Astrocyte of the cerebellum (primary cell): Measurements from ENCODE around the gene SCAPER.
A peak's percentile ranks its signal among the peaks of the same experiment; 100 is the strongest.

Experiments used
- DNase-seq: peaks from one replicate; pipeline ENCODE4 v3.0.0-alpha.2; 2011; ENCODE audit warnings: low read depth
- H3K4me3 ChIP-seq: 2 replicates; pipeline ENCODE4 v1.5.1; 2011; ENCODE audit warnings: mild to moderate bottlenecking, low read depth, low read length, moderate library complexity
- CTCF ChIP-seq: IDR thresholded peaks from 2 replicates; pipeline ENCODE4 v1.5.1; 2012; ENCODE audit warnings: low read length, low read depth, moderate library complexity, mild to moderate bottlenecking; ENCODE audit errors: missing control alignments
- in situ Hi-C: cut with HindIII; loops from 2 replicates; pipeline ENCODE4 v1.10.0; 2017; ENCODE audit warnings: low sequenced_read_pairs

SCAPER gene

GRCh38 chr15:76328106-76328696, 576.9 kb downstream of the SCAPER start:
- no peak for DNase-seq
- H3K4me3 ChIP-seq: no peak overlapping the region
- TF ChIP-seq CTCF: no peak
- in situ Hi-C loops: no loop called here

- no peak for TF ChIP-seq CTCF
- peak; percentile 18 for DNase-seq
- in situ Hi-C loops: no loop called here
- H3K4me3 ChIP-seq: no peak overlapping the region
Observed at GRCh38 chr15:76327191-76328105, 577.7 kb downstream of the SCAPER start.

- in situ Hi-C loops: no loop called here
- H3K4me3 ChIP-seq: no peak overlapping the region
- DNase-seq: no peak
- TF ChIP-seq CTCF: no peak
Observed at GRCh38 chr15:76325704-76326103, 579.4 kb downstream of the SCAPER start.

GRCh38 chr15:76324066-76324465, 581.1 kb downstream of the SCAPER start:
- no peak overlapping the region for H3K4me3 ChIP-seq
- TF ChIP-seq CTCF: no peak
- in situ Hi-C loops: no loop called here
- DNase-seq: no peak

GRCh38 chr15:76321602-76322001, 583.5 kb downstream of the SCAPER start:
- in situ Hi-C loops: no loop called here
- TF ChIP-seq CTCF: no peak

GRCh38 chr15:76321171-76321570, 584.0 kb downstream of the SCAPER start:
- no peak overlapping the region for H3K4me3 ChIP-seq
- no peak for TF ChIP-seq CTCF
- in situ Hi-C loops: no loop called here
- DNase-seq: no peak

More at GRCh38 chr15:76321602-76322001, 583.5 kb downstream of the SCAPER start:
- no peak overlapping the region for H3K4me3 ChIP-seq
- DNase-seq: no peak
